ENCODE measurements around the gene STOX2. TPM values are rescaled to one million over a fixed set of nuclear protein-coding genes. Genes with fewer than 3 reads are reported as not detected.
A peak's percentile ranks its signal among the peaks of the same experiment; 100 is the strongest.

STOX2 gene
- total and polyA plus RNA-seq, 2 of the 8 experiments (the other 6 are each of a cell fraction or from before 2014, with no cell fraction given), result 5.5 to 20.0 TPM

- Histone ChIP-seq H2AK5ac (ENCODE audit: low read depth, low read length) (no peak overlapping the region), H2AFZ (ENCODE audit: low read length) (no peak overlapping the region), H4K91ac (replicated peaks; ENCODE audit: insufficient read length, low read length) (no peak overlapping the region), H3K27me3 (replicated peaks in 1 of 4; ENCODE audit: control insufficient read depth in 3 of 4, extremely low read depth in 1 of 4, insufficient read depth in 3 of 4, low read length in 3 of 4) (no peaks in the 10 kb centered on the region; a peak in 1 of 7 replicates), H2BK12ac (ENCODE audit: low read depth, low read length) (no peak overlapping the region), H3K9me3 (ENCODE audit: insufficient read depth in 2 of 2, low read depth in 1 of 2, low read length in 1 of 2) (no peaks in the 10 kb centered on the region), H3K79me1 (ENCODE audit: low read depth, low read length) (no peaks in the 10 kb centered on the region), H3K4me2 (ENCODE audit: insufficient read depth in 1 of 2, low read depth in 2 of 2, low read length in 2 of 2) (no peak overlapping the region), H4K5ac (ENCODE audit: insufficient read length, low read depth, low read length) (no peak overlapping the region), H3K56ac (replicated peaks; ENCODE audit: insufficient read length, low read depth, low read length) (no peak overlapping the region), H2BK20ac (ENCODE audit: low read length) (no peak overlapping the region), H3K36me3 (ENCODE audit: control insufficient read depth in 2 of 4, insufficient read depth in 4 of 4, low read length in 3 of 4) (no peaks in the 10 kb centered on the region), H3K4me3 (ENCODE audit: extremely low read depth in 1 of 4, insufficient read depth in 2 of 4, low read depth in 3 of 4, low read length in 4 of 4) (no peak overlapping the region), H3K18ac (ENCODE audit: extremely low read depth, low read length) (no peak overlapping the region), H3K9ac (replicated peaks in 1 of 4; ENCODE audit: extremely low read depth in 1 of 4, low read depth in 3 of 4, low read length in 3 of 4) (no peak overlapping the region), H3K27ac (ENCODE audit: low read depth, low read length) (no peak overlapping the region), H3K4ac (replicated peaks; ENCODE audit: insufficient read length, low read depth, low read length) (no peak overlapping the region), H3K14ac (ENCODE audit: insufficient read length) (no peak overlapping the region), H2BK5ac (ENCODE audit: low read depth, low read length) (no peak overlapping the region), H3K23ac (ENCODE audit: insufficient read length) (no peak overlapping the region), H3K23me2 (ENCODE audit: low read depth, low read length) (no peaks in the 10 kb centered on the region), H3K79me2 (ENCODE audit: control insufficient read depth in 1 of 2, insufficient read depth in 2 of 2, low read length in 2 of 2) (no peaks in the 10 kb centered on the region), H3K4me1 (replicated peaks in 1 of 4; ENCODE audit: control insufficient read depth in 3 of 4, insufficient read depth in 4 of 4, low read length in 3 of 4) (no peaks in the 10 kb centered on the region), H2BK120ac (replicated peaks; ENCODE audit: low read depth, low read length) (no peak overlapping the region), H2BK15ac (ENCODE audit: low read length) (no peak overlapping the region), H4K20me1 (replicated peaks in 1 of 2; ENCODE audit: control insufficient read depth in 1 of 2, insufficient read depth in 2 of 2, low read length in 2 of 2) (peaks cover 0 to 3% of the 10 kb centered on the region in 2 experiments), H4K8ac (ENCODE audit: extremely low read depth, insufficient read depth, low read length) (no peak overlapping the region)
- ChIA-PET CTCF (ENCODE audit: partially characterized antibody) (interaction anchor here (1.4 kb wide), 1 partner anchor 295 kb away, joined by 3 read pairs; no protein-coding TSS in a partner anchor), POLR2A (ENCODE audit: partially characterized antibody) (interaction anchor here (0.7 to 1.3 kb wide), 3 partner anchors 15 to 114 kb away, joined by 3 to 4 read pairs (median 4); no protein-coding TSS in a partner anchor)
- TF ChIP-seq TEAD4 (IDR thresholded peaks at IDR 0.05; ENCODE audit: low read depth, low read length) (no peak), ATF2 (IDR thresholded peaks at IDR 0.05; ENCODE audit: low read length) (no peak), RFX5 (IDR thresholded peaks at IDR 0.05; ENCODE audit: borderline replicate concordance, low read depth, low read length) (peak; percentile 57; the same call in 1 of the 2 replicates), TBP (IDR thresholded peaks at IDR 0.05; ENCODE audit: low read depth, low read length) (no peak), HDAC2 (IDR thresholded peaks at IDR 0.05; ENCODE audit: borderline replicate concordance in 1 of 2, low read depth in 2 of 2, low read length in 2 of 2) (no peak), GABPA (IDR thresholded peaks at IDR 0.05; ENCODE audit: borderline replicate concordance, insufficient read depth, low read length) (no peak)
- no peak for DNase-seq (ENCODE audit: low read depth in 1 of 2, low spot score in 2 of 2)
- 87% methylated on average over 5 of the region's 5 CpGs; no CpG with 5 or more reads in 1 of the 2 experiments for WGBS, 2 experiments (ENCODE audit: extremely low coverage in 1 of 2, insufficient coverage in 1 of 2, insufficient read length in 1 of 2, insufficient replicate concordance in 2 of 2, low coverage in 1 of 2, low lambda C conversion rate in 2 of 2, missing lambda C conversion rate in 1 of 2)
- FAIRE-seq, result no peak
Measured at GRCh38 chr4:183872531-183872930, 32.6 kb upstream of the STOX2 start.
